WERI-Rb-1 (cell line): ENCODE measurements around the gene AKR1C2.

Source experiments
- DNase-seq: peaks from one replicate; pipeline ENCODE4 v3.0.0-alpha.2; 2020
- H3K27ac ChIP-seq: fragments of 250-450 bp; sonication (Bioruptor Pico); 2 replicates; pipeline ENCODE4 v1.5.1; 2020; ENCODE audit warnings: mild to moderate bottlenecking, moderate library complexity
- H3K27me3 ChIP-seq: fragments of 250-450 bp; sonication (Bioruptor Pico); 2 replicates; pipeline ENCODE4 v1.5.1; 2021; ENCODE audit warnings: mild to moderate bottlenecking, low read depth, moderate library complexity; ENCODE audit not compliant: insufficient read depth, severe bottlenecking
- H3K36me3 ChIP-seq: fragments of 250-450 bp; sonication (Bioruptor Pico); 2 replicates; pipeline ENCODE4 v1.5.1; 2020; ENCODE audit warnings: mild to moderate bottlenecking, moderate library complexity
- H3K4me3 ChIP-seq: 2 replicates; pipeline ENCODE4 v1.5.1; 2011; ENCODE audit warnings: low read depth, mild to moderate bottlenecking, control low read depth, low read length
- H3K9me3 ChIP-seq: fragments of 250-450 bp; sonication (Bioruptor Pico); 2 replicates; pipeline ENCODE4 v1.5.1; 2021; ENCODE audit warnings: mild to moderate bottlenecking, moderate library complexity; ENCODE audit not compliant: severe bottlenecking
- TF ChIP-seq, protein P1 (sequence below): IDR thresholded peaks from 2 replicates; pipeline ENCODE4 v1.5.1; 2011; ENCODE audit warnings: low read depth, mild to moderate bottlenecking, control low read depth, inconsistent platforms, low read length

The AKR1C2 gene

DNA sequence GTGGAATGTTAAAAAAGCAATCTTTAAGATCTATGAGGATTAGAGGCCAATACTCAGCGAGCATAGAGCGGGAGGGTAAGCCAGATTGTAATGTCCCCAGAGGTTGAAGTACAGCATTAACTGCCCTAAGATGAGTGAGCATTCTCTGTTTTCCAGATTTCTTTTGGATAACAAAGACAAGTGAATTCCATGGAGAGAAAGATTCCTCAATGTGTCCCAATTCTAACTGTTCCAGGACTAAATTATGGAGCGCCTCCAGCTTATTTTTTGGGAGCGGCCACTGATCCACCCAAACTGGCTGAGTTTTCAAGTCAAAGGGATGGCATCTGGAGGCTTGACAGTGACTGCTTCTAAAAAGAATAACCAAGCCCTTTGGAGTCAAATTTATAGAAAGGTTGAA lies 39.3 kb upstream of the AKR1C2 start:
- DNase-seq = no peak
- no peaks in the 10 kb centered on the region for H3K27me3 ChIP-seq
- no peak overlapping the region for H3K4me3 ChIP-seq
- TF ChIP-seq, protein P1, sequence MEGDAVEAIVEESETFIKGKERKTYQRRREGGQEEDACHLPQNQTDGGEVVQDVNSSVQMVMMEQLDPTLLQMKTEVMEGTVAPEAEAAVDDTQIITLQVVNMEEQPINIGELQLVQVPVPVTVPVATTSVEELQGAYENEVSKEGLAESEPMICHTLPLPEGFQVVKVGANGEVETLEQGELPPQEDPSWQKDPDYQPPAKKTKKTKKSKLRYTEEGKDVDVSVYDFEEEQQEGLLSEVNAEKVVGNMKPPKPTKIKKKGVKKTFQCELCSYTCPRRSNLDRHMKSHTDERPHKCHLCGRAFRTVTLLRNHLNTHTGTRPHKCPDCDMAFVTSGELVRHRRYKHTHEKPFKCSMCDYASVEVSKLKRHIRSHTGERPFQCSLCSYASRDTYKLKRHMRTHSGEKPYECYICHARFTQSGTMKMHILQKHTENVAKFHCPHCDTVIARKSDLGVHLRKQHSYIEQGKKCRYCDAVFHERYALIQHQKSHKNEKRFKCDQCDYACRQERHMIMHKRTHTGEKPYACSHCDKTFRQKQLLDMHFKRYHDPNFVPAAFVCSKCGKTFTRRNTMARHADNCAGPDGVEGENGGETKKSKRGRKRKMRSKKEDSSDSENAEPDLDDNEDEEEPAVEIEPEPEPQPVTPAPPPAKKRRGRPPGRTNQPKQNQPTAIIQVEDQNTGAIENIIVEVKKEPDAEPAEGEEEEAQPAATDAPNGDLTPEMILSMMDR = no peak
- no peaks in the 10 kb centered on the region for H3K9me3 ChIP-seq
- H3K27ac ChIP-seq = no peak overlapping the region
- H3K36me3 ChIP-seq = no peaks in the 10 kb centered on the region

DNA sequence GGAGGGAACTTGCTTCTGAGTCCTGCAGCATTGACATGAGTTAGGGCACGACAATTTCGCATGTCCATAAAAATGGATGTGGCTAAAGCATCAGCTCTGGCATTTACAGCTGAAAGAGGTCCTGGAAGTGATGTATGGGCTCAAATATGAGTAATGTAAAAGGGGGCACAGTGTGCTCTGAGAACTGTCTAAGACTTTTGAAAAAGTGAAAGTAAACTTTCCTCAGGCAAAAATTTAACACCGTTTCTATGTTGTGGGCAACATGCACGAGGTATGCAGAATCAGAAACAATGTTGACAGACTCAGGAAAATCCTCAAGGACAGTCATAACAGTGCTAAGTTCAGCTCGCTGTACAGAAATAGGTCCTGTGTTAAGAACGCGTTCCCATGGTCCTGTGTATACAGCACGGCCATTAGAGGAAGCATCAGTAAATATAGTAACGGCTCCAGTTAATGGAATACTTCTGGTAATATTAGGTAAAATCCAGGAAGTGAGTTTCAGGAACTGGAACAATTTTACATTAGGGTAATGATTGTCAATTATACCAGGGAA lies 37.9 kb upstream of the AKR1C2 start:
- Histone ChIP-seq H3K4me3 (no peak overlapping the region), H3K36me3 (no peaks in the 10 kb centered on the region), H3K27ac (no peak overlapping the region), H3K27me3 (no peaks in the 10 kb centered on the region), H3K9me3 (no peaks in the 10 kb centered on the region)
- TF ChIP-seq, protein P1 = no peak
- no peak for DNase-seq

DNA sequence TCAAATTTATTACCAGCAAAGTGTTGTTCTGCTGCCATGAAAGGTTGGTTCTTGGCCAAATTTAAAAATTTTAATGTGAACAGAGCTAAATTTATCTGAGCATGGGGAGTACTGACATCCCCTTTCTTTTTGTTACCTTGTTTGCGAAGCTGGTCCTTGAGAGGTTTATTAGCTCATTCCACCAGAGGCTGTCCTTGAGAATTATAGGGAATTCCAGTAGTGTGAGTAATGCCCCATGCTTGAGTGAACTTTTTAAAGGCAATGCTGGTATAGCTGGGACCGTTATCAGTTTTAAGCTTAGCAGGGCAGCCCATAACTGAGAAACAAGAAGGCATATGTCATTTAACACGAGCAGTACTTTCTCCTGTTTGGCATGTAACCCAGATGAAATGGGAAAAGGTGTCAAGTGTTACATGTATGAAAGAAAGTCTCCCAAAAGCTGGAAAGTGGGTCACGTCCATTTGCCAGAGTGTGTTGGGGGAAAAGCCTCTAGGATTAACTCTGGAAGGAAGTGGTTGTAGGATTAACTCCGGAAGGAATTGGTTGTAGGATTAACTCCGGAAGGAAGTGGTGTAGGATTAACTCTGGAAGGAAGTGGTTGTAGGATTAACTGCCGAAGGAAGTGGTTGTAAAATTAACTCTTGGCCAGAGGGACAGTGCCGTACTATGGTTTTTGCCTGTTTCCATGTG lies 37.3 kb upstream of the AKR1C2 start:
- no peak for DNase-seq
- TF ChIP-seq, protein P1 = no peak
- H3K36me3 ChIP-seq = no peaks in the 10 kb centered on the region
- no peak overlapping the region for H3K4me3 ChIP-seq
- H3K27me3 ChIP-seq = no peaks in the 10 kb centered on the region
- H3K9me3 ChIP-seq = no peaks in the 10 kb centered on the region
- no peak overlapping the region for H3K27ac ChIP-seq

DNA sequence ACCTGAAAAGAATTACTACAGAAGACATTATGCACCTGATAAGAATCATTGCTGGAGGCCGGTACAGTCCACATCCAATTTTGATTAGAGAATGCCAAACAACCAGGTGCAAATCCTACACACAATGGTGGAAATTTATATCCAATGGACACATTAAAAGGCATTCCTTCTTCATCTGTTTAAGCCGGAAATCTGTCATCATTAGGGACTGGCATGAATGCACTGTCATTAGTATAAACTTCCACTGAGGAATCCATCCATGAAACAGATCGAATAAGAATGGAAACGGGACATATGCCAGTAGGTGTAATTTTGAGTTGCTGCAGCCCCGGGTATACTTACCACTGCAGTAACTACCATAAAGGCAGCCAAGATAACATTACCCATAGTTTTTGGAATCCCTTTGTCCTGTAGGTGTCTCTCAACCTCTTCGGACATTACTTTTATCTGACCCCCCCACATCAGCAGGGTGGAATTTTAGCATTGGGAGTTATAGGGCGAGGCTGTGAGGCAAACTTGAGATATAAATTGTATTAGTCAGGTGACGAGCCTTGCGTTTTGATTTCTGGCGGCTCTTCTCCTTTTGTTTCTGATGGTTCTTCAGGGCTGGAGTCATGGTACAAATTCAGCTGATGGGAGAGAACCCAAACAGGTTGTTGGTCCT lies 36.5 kb upstream of the AKR1C2 start:
- Histone ChIP-seq H3K27ac (no peak overlapping the region), H3K4me3 (no peak overlapping the region), H3K36me3 (no peaks in the 10 kb centered on the region), H3K9me3 (no peaks in the 10 kb centered on the region), H3K27me3 (no peaks in the 10 kb centered on the region)
- DNase-seq = no peak
- TF ChIP-seq, protein P1 = no peak

DNA sequence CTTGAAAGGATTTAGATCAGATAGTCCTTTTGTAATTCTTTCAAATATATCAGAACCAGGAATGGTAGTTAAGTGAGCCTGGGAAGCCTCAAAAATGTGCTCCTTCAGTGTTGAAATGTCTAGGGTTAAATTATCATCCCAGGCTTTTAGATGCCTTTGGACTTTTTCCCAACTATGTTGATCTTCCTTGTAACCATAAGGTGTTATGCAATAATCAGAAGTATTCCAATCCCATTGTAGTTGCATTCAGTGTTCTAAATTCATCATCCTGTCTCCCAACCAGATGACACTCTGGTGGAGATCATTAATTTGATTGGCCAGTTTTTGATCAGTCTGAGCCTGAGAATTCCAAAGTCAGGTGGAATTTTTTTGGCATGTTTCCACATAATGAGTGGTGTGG lies 35.1 kb upstream of the AKR1C2 start:
- Histone ChIP-seq H3K27me3 (no peaks in the 10 kb centered on the region), H3K9me3 (no peaks in the 10 kb centered on the region), H3K36me3 (no peaks in the 10 kb centered on the region), H3K27ac (no peak overlapping the region), H3K4me3 (no peak overlapping the region)
- TF ChIP-seq, protein P1 = no peak
- DNase-seq = no peak

DNA sequence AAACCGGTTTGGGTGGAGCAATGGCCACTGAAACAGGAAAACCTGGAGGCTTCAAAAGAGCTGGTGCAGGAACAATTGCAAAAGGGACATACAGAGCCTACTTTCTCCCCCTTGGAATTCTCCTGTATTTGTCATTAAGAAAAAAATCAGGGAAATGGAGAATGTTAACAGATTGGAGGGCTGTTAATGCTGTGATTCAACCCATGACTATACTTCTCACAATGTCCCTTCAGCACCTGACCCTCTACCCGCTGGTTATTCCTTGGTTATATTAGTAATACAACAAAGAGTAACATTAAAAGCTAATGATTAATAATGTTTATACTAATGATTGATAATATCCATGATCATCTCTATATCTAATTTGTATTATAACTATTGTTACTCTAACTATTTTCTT lies 34.4 kb upstream of the AKR1C2 start:
- H3K36me3 ChIP-seq = no peaks in the 10 kb centered on the region
- H3K4me3 ChIP-seq = no peak overlapping the region
- H3K9me3 ChIP-seq = no peaks in the 10 kb centered on the region
- TF ChIP-seq, protein P1 = no peak
- no peak overlapping the region for H3K27ac ChIP-seq
- no peak for DNase-seq
- H3K27me3 ChIP-seq = no peaks in the 10 kb centered on the region
